NCI-H1436 treated with DMSO at 0.1 percent for 48 hours (cell line): ENCODE results near the gene SIX6.

Experiments
- DNase-seq: peaks from one replicate; lab custom pipeline; 2025; lab: John Stamatoyannopoulos, UW

SIX6 gene

DNA sequence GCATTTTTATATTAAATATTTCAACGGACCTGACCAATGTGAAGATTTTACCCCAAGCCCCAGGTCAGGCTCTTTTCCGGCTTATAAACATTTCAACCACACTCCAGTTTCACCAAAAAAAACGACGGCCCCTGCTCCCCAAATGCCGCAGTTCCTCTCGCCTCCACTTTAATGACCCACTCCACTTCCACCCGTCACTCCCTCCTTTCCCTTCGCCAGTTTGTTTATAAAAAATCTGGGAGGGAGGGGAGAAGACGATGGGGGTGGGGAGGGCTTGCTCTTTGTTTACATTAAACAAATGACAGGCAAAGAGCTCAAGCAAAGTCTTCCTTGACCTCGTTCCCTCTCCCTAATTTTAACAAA, 5.4 kb downstream of the SIX6 start:
- no peak for DNase-seq

DNA sequence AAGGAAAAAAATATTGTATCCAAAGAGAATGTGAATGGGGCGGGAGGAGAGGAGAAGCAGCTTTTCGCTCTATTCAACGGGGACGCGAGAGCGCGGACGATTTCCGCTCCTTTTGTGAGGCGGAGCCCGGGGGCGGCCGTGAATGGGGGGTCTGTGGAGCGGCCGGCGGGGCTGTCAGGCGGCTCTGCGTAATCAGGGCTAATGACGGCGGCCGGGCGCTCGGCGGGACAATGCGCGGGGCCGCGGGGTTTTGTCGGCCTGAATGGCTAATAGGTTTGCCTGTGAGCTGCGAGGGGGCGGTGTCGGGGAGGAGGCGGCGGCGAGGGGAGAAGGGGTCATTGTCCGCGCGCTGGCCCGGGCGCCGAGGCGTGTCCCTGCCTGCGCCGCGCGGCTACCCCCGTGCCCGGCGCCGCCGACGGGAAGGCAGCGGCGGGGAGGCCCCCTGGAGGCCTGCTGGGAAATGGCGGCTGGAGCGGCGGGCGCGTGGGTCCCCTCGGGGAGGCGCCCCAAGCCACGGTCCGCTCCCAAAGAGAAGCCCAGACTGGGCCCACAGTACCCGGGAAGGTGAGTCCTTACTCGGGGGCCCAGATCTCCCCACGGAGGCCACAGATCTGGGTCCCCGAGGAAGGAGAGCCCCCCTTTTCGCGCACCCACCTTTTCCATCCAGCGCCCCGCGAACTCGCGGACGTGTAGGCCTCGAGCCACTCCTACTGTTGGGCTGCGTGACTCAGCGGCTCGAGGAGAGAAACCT, 6.0 kb downstream of the SIX6 start:
- no peak for DNase-seq

DNA sequence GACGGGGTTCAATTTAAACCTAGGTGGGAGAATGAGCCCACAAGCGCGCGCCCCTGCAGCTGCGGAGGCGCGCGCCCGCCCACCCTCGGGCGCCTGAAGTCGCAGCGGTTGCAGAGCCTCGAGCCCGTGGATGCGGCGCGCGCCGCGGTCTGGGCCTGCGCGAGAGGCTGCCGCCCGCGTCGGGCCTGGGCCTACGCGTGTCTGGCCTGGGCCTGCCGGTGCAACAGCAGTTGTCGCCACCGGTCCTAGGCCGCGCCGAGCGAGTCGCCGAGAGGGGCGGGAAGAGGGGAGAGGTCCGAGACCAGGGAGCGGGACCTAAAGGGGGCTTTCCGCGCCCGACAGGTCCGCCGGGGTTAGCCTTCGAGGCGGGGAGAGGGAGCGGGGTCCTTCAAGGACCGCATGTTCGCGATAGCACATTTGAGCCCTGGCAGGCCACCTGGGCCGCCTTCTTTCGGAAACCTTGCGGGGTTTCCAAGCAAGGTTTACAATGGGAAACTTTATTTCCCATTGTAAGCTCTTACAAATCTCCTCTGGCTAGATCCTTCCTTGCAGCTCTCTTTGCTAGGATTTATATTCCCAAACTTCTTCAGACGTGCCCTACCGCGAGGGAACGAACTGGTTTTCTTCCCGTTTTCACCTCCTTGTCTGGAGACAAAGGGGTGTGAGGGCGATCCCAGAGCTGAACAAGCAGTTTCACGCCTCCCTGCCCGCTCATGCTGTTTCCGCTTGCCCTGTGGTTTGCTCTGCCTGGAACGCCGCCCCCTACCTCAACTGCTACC, 6.8 kb downstream of the SIX6 start:
- DNase-seq, result no peak

DNA sequence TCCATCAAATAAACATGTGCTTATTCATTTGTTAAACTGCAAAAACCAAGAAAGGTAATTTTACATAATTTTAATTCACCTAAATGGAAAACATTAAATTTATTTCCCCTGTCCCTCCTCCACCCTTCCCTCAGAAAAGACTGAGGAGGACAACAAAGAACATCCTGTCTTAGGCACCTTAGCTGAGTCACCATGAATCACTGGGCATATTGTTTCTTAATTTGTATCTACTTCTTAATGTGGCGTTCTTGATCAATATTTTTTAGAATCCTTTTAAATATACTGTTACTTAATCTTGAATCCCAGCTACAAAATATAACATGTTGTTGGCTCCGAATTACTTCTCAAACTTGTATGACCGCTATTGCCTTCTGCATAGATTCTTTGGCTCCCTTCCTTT, 23.5 kb downstream of the SIX6 start:
- no peak for DNase-seq

DNA sequence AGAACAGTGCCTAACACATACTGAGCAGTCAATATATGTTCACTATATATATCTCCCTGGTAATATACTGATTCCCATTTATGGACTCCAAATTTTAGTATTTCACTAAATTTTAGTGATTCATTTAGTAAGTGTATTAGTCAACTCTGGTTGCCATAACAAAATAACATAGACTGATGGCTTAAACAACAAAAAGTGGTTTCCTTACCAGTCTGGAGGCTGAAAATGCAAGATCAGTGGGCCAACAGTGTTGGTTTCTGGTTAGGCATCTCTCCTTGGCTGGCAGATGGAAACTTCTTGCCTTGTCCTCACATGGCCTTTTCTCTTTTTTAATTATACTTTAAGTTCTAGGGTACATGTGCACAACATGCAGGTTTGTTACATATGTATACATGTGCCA, 28.7 kb downstream of the SIX6 start:
- DNase-seq, result no peak

DNA sequence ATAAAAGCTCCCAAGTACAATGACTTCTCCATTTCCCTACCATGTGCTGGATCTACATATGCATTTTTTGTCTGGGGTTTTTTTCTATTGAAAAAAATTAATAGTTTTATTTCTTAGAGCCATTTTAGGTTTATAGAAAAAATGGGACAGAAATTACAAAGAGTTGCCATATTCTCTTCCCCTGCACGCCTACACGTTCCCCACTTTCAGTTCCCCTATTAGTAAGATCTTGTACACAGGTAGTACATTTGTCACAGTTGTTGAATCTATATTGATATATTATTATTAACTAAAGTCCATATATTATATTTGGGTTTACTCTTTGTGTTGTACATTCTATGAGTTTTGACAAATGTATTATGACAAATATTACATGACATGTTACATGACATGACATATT, 35.7 kb downstream of the SIX6 start:
- DNase-seq, result no peak

DNA sequence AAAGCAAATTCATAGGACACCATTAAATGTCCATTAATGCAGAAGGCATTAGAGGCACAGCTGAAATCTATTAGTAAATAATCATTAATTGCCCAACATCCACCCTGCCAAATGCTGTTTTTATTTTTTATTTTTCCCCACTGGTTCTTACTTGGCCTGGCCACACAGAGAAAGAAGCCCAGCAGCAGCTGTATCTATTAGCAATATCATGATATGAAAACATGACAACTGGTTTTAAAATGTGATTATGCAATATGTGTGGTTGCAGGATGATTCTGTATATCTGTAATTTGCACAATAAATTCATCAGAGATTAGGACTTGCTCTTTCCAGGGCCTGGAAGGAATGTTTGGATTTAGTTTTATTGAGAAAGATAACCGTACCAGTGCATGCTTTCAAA, 44.9 kb downstream of the SIX6 start:
- DNase-seq, result no peak

DNA sequence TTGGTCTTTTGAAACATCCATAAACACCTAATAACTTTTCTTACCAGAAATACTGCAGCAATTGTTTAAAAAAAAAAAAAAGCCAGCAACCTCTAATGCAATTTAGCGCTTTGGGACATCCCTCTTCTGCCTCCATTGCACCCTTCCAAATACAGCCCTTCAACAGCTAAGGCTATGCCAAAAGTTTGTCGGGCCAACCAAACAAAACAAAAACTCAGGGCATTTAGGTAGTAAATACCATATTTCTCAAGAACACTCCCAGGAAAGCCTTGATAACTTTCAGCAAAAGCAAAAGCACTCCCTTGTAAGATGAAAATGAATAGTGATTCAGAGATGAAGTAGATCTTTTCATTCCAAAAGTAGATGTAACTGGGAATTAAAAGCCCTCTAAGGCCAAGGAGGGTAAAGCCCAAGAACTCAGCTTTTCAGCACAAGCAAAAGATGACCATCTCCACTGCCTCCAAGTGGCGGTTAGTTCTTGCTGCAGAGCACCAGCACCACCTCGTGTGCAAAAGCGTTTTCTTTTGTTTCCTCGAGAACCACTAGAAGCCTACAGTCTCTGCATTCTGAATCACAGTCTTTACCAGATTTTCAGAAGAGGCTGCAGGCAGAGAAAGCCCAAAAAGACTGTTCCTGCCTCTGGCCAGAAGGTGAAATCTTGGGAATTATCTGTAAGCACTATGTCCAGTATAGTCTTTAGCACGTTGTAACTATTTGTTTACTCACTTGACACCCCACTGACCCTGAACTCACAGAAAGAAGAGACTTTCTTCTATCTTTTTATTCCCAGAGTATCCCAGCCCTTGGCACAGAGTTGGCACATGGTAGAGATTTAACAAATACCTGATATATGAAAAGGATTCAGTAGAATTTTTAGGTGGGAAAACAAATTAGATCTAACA, 53.1 kb downstream of the SIX6 start:
- DNase-seq, result peak; percentile 53
